Liver (tissue), 3 donors: ENCODE measurements around the gene SPTBN1.

Source experiments
- CTCF ChIP-seq: fragments of 150-350 bp; IDR thresholded peaks from 2 replicates; pipeline ENCODE4 v1.5.1; 2017; ENCODE audit warnings: improper control_type of control experiment, low read depth, low read length; ENCODE audit not compliant: missing input control
- EGR1 ChIP-seq, 2 donors: IDR thresholded peaks; 2 replicates each; pipeline ENCODE4 v1.6.1; 2016 to 2018; ENCODE audit warnings: antibody characterized with exemption in 2 of 2, low read depth in 2 of 2
- FOXA1 ChIP-seq: IDR thresholded peaks from 2 replicates; pipeline ENCODE4 v1.6.1; 2016; ENCODE audit warnings: antibody characterized with exemption
- GABPA ChIP-seq, 2 donors: IDR thresholded peaks in 1 of 2; conservative IDR thresholded peaks in 1 of 2; 2 replicates each; pipeline ENCODE4 v1.6.1; 2016; ENCODE audit warnings: antibody characterized with exemption in 2 of 2, mild to moderate bottlenecking in 1 of 2, moderate library complexity in 1 of 2
- HNF4A ChIP-seq, 2 donors: conservative IDR thresholded peaks; 2 replicates each; pipeline ENCODE4 v1.6.1; 2016; ENCODE audit warnings: antibody characterized with exemption in 2 of 2, mild to moderate bottlenecking in 2 of 2
- JUND ChIP-seq, 2 donors: IDR thresholded peaks; 2 replicates each; pipeline ENCODE4 v1.6.1; 2016; ENCODE audit warnings: antibody characterized with exemption in 2 of 2
- RAD21 ChIP-seq, 2 donors: IDR thresholded peaks; 2 replicates each; pipeline ENCODE4 v1.6.1; 2016; ENCODE audit warnings: antibody characterized with exemption in 2 of 2, mild to moderate bottlenecking in 2 of 2
- SP1 ChIP-seq: IDR thresholded peaks from 2 replicates; pipeline ENCODE4 v1.6.1; 2018; ENCODE audit warnings: antibody characterized with exemption, mild to moderate bottlenecking
- TAF1 ChIP-seq: conservative IDR thresholded peaks from 2 replicates; pipeline ENCODE4 v1.6.1; 2016; ENCODE audit warnings: antibody characterized with exemption, mild to moderate bottlenecking
- YY1 ChIP-seq: IDR thresholded peaks from 2 replicates; pipeline ENCODE4 v1.6.1; 2016; ENCODE audit warnings: antibody characterized with exemption, mild to moderate bottlenecking
- TF ChIP-seq, protein P1 (sequence below): IDR thresholded peaks from 2 replicates; pipeline ENCODE4 v1.6.1; 2016; ENCODE audit warnings: antibody characterized with exemption
- TF ChIP-seq, protein P2 (sequence below): IDR thresholded peaks from 2 replicates; pipeline ENCODE4 v1.6.1; 2016; ENCODE audit warnings: antibody characterized with exemption
- TF ChIP-seq, protein P3 (sequence below): IDR thresholded peaks from 2 replicates; pipeline ENCODE4 v1.6.1; 2016; ENCODE audit warnings: antibody characterized with exemption, mild to moderate bottlenecking
- TF ChIP-seq, protein P4 (sequence below): IDR thresholded peaks from 2 replicates; pipeline ENCODE4 v1.6.1; 2016; ENCODE audit warnings: antibody characterized with exemption
- donor health status: healthy.
- donor health status: healthy.

DNA sequence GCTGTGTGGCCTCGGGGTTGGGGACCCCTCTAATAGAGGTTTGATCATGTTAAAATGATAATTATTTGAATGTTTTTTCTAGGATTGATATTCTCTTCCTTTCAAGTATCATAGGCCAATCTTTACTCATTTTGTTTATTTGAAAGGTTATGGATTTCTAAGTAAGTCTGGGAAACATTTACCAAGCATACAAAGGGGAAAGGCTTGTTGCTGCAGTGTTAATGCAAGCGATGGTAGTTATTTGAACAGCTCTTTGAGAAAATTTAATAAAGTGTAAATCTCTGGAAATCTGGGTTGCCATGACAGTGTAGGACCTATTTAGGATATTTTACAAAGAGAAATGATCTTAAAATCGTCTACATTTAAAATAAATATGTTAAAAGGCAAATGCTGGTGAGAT lies 56.1 kb downstream of the SPTBN1 start:
- TF ChIP-seq CTCF (no peak), EGR1 (IDR thresholded peaks at IDR 0.05; ENCODE audit: low read depth in 2 of 2) (no peak), RAD21 (IDR thresholded peaks at IDR 0.05) (no peak), SP1 (no peak), GABPA (IDR thresholded peaks at IDR 0.05 in 1 of 2, conservative IDR thresholded peaks at IDR 0.05 in 1 of 2) (no peak), YY1 (no peak), FOXA1 (no peak), TAF1 (no peak), JUND (IDR thresholded peaks at IDR 0.05) (no peak), HNF4A (conservative IDR thresholded peaks at IDR 0.05) (no peak)
- TF ChIP-seq, protein P1, sequence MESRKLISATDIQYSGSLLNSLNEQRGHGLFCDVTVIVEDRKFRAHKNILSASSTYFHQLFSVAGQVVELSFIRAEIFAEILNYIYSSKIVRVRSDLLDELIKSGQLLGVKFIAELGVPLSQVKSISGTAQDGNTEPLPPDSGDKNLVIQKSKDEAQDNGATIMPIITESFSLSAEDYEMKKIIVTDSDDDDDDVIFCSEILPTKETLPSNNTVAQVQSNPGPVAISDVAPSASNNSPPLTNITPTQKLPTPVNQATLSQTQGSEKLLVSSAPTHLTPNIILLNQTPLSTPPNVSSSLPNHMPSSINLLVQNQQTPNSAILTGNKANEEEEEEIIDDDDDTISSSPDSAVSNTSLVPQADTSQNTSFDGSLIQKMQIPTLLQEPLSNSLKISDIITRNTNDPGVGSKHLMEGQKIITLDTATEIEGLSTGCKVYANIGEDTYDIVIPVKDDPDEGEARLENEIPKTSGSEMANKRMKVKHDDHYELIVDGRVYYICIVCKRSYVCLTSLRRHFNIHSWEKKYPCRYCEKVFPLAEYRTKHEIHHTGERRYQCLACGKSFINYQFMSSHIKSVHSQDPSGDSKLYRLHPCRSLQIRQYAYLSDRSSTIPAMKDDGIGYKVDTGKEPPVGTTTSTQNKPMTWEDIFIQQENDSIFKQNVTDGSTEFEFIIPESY: no peak
- TF ChIP-seq, protein P2, sequence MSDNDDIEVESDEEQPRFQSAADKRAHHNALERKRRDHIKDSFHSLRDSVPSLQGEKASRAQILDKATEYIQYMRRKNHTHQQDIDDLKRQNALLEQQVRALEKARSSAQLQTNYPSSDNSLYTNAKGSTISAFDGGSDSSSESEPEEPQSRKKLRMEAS: no peak
- TF ChIP-seq, protein P3, sequence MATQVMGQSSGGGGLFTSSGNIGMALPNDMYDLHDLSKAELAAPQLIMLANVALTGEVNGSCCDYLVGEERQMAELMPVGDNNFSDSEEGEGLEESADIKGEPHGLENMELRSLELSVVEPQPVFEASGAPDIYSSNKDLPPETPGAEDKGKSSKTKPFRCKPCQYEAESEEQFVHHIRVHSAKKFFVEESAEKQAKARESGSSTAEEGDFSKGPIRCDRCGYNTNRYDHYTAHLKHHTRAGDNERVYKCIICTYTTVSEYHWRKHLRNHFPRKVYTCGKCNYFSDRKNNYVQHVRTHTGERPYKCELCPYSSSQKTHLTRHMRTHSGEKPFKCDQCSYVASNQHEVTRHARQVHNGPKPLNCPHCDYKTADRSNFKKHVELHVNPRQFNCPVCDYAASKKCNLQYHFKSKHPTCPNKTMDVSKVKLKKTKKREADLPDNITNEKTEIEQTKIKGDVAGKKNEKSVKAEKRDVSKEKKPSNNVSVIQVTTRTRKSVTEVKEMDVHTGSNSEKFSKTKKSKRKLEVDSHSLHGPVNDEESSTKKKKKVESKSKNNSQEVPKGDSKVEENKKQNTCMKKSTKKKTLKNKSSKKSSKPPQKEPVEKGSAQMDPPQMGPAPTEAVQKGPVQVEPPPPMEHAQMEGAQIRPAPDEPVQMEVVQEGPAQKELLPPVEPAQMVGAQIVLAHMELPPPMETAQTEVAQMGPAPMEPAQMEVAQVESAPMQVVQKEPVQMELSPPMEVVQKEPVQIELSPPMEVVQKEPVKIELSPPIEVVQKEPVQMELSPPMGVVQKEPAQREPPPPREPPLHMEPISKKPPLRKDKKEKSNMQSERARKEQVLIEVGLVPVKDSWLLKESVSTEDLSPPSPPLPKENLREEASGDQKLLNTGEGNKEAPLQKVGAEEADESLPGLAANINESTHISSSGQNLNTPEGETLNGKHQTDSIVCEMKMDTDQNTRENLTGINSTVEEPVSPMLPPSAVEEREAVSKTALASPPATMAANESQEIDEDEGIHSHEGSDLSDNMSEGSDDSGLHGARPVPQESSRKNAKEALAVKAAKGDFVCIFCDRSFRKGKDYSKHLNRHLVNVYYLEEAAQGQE: no peak
- TF ChIP-seq, protein P4, sequence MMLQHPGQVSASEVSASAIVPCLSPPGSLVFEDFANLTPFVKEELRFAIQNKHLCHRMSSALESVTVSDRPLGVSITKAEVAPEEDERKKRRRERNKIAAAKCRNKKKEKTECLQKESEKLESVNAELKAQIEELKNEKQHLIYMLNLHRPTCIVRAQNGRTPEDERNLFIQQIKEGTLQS: no peak
